Activated B cell treated with CpG ODN at 0.5 μM for 24 hours (primary cell): ENCODE measurements around the gene BORCS8. TPM values are rescaled to one million over a fixed set of nuclear protein-coding genes. Genes with fewer than 3 reads are reported as not detected.
A peak's percentile ranks its signal among the peaks of the same experiment; 100 is the strongest.

Experiments used
- ATAC-seq: fragments of 200-7000 bp; cut with Tn5 transposase; one replicate; pipeline ENCODE4 v1.10.0; 2021; ENCODE audit warnings: low read depth, mild to moderate bottlenecking, moderate library complexity
- CTCF ChIA-PET: fragments of 350-600 bp; sonication (Branson Sonifier 250); formaldehyde crosslinking; loops from one replicate; lab custom pipeline; 2021; ENCODE audit warnings: antibody characterized with exemption; lab: Charles Lee
- POLR2A ChIA-PET: fragments of 350-600 bp; sonication (Branson Sonifier 250); formaldehyde crosslinking; loops from one replicate; lab custom pipeline; 2021; ENCODE audit warnings: antibody characterized with exemption; lab: Charles Lee
- DNase-seq: peaks from one replicate; pipeline ENCODE4 v3.0.0; 2022
- H3K27ac Mint-ChIP-seq: one replicate; pipeline ENCODE4 v1.8.0; 2020; ENCODE audit warnings: mixed read lengths
- H3K27me3 Mint-ChIP-seq: one replicate; pipeline ENCODE4 v1.8.0; 2021; ENCODE audit warnings: mixed read lengths
- H3K36me3 Mint-ChIP-seq: one replicate; pipeline ENCODE4 v1.8.0; 2021; ENCODE audit warnings: low read depth, mixed read lengths
- H3K4me1 Mint-ChIP-seq: one replicate; pipeline ENCODE4 v1.8.0; 2021; ENCODE audit warnings: mixed read lengths
- H3K4me3 Mint-ChIP-seq: one replicate; pipeline ENCODE4 v1.8.0; 2020; ENCODE audit warnings: mild to moderate bottlenecking, mixed read lengths
- H3K9me3 Mint-ChIP-seq: one replicate; pipeline ENCODE4 v1.8.0; 2020; ENCODE audit warnings: mixed read lengths
- CTCF ChIP-seq: fragments of 200-600 bp; IDR thresholded peaks from one replicate; pipeline ENCODE4 v1.8.0; 2022; ENCODE audit warnings: antibody characterized with exemption, mild to moderate bottlenecking
- intact Hi-C: fragments of 100-400 bp; cut with micrococcal nuclease; formaldehyde crosslinking; loops from one replicate; pipeline ENCODE4 v1.15.1; 2024
- total RNA-seq: library from RNA; stranded (reverse); gene quantifications from 2 replicates; pipeline ENCODE4 v1.2.3, GENCODE V29; 2022

Gene BORCS8
- total RNA-seq, result 51.8 and 52.3 TPM in 2 replicates

GRCh38 chr19:19192078-19192882 is at the start of gene BORCS8, which contains the start of gene RFXANK:
TSS of gene BORCS8 (minus strand) at chr19:19192152. CDS start at chr19:19192117, 35 bp downstream.
TSS of gene RFXANK (plus strand) at chr19:19192258. CDS start at chr19:19193947, 1,689 bp downstream.
- Mint-ChIP-seq H3K4me3 (peak within 1 kb of the TSS; percentile 99), H3K36me3 (peaks cover 36% of the 10 kb centered on the region), H3K9me3 (no peaks in the 10 kb centered on the region), H3K27me3 (no peaks in the 10 kb centered on the region), H3K27ac (peak within 1 kb of the TSS; percentile 99), H3K4me1 (peaks cover 49% of the 10 kb centered on the region)
- ChIA-PET CTCF (interaction anchor here (1.1 to 2.3 kb wide), 2 partner anchors 18 to 34 kb away, joined by 3 to 6 read pairs; no protein-coding TSS in a partner anchor), POLR2A (interaction anchor here (0.6 to 4.6 kb wide), 19 partner anchors 8 to 1900 kb away, joined by 3 to 69 read pairs (median 4); partner anchors contain the start of genes NDUFA13, NR2C2AP, SLC25A42 and TSSK6)
- no peak for TF ChIP-seq CTCF
- intact Hi-C loops, result loop anchor here (1.0 to 5.0 kb wide), 10 partner anchors 11 to 670 kb away; partner anchors contain the start of genes ATP13A1, COPE, DDX49 and ELL
- ATAC-seq (peak; percentile 85), DNase-seq (peak; percentile 91)

GRCh38 chr19:19240476-19240875 is 48.5 kb upstream of the BORCS8 start:
- POLR2A ChIA-PET, result no interaction called here
- Mint-ChIP-seq H3K4me1 (no peaks in the 10 kb centered on the region), H3K9me3 (peaks cover 6% of the 10 kb centered on the region), H3K27me3 (peaks cover 10% of the 10 kb centered on the region), H3K36me3 (no peaks in the 10 kb centered on the region), H3K4me3 (no peak overlapping the region), H3K27ac (no peak overlapping the region)
- intact Hi-C loops, result no loop called here
- DNase-seq, result no peak
- ATAC-seq, result no peak
- CTCF ChIA-PET, result no interaction called here
- no peak for TF ChIP-seq CTCF

- ATAC-seq (no peak), DNase-seq (no peak)
- ChIA-PET POLR2A (no interaction called here), CTCF (no interaction called here)
- Mint-ChIP-seq H3K27ac (no peak overlapping the region), H3K36me3 (no peaks in the 10 kb centered on the region), H3K9me3 (peaks cover 6% of the 10 kb centered on the region), H3K4me3 (no peak overlapping the region), H3K4me1 (no peaks in the 10 kb centered on the region), H3K27me3 (peaks cover 10% of the 10 kb centered on the region)
- TF ChIP-seq CTCF, result no peak
- intact Hi-C loops, result no loop called here
Observed at GRCh38 chr19:19239675-19240074, 47.7 kb upstream of the BORCS8 start.

GRCh38 chr19:19238126-19238894 is 46.4 kb upstream of the BORCS8 start:
- POLR2A ChIA-PET, result no interaction called here
- CTCF ChIA-PET, result no interaction called here
- peaks cover 8% of the 10 kb centered on the region for H3K27me3 Mint-ChIP-seq
- DNase-seq, result no peak
- ATAC-seq, result no peak
- no peaks in the 10 kb centered on the region for H3K4me1 Mint-ChIP-seq
- H3K27ac Mint-ChIP-seq, result no peak overlapping the region
- peaks cover 12% of the 10 kb centered on the region for H3K9me3 Mint-ChIP-seq
- TF ChIP-seq CTCF, result no peak
- intact Hi-C loops, result no loop called here
- H3K36me3 Mint-ChIP-seq, result no peaks in the 10 kb centered on the region
- H3K4me3 Mint-ChIP-seq, result no peak overlapping the region

- Mint-ChIP-seq H3K27ac (no peak overlapping the region), H3K36me3 (no peaks in the 10 kb centered on the region), H3K27me3 (peaks cover 13% of the 10 kb centered on the region), H3K9me3 (peaks cover 12% of the 10 kb centered on the region), H3K4me3 (no peak overlapping the region), H3K4me1 (no peaks in the 10 kb centered on the region)
- ChIA-PET POLR2A (no interaction called here), CTCF (no interaction called here)
- intact Hi-C loops, result no loop called here
- DNase-seq (no peak), ATAC-seq (no peak)
- TF ChIP-seq CTCF, result no peak
Observed at GRCh38 chr19:19236173-19236572, 44.2 kb upstream of the BORCS8 start.
